ENCODE results near the gene SUGCT.
A peak's percentile ranks its signal among the peaks of the same experiment; 100 is the strongest.
"Not testable (repeated sequence)": the region's sequence is repeated elsewhere in the genome, so short reads cannot be mapped to it uniquely, and the experiment has no call there.

SUGCT gene

GRCh38 chr7:40572810-40573465 is 438.1 kb downstream of the SUGCT start:
- DNase-seq (ENCODE audit: low read depth), result no peak

- DNase-seq (ENCODE audit: low read depth), result no peak
These were observed 444.6 kb downstream of the SUGCT start for GRCh38 chr7:40579401-40579800.

GRCh38 chr7:40580776-40581175 is 446.0 kb downstream of the SUGCT start:
- no peak for DNase-seq (ENCODE audit: low read depth)

- DNase-seq (ENCODE audit: low read depth), result no peak
These were observed 447.7 kb downstream of the SUGCT start for GRCh38 chr7:40582539-40582938.

GRCh38 chr7:40583667-40584444 is 449.1 kb downstream of the SUGCT start:
- no peak for DNase-seq (ENCODE audit: low read depth)

GRCh38 chr7:40584667-40585433 is 450.0 kb downstream of the SUGCT start:
- no peak for DNase-seq (ENCODE audit: low read depth)

GRCh38 chr7:40586197-40586596 is 451.4 kb downstream of the SUGCT start:
- no peak for DNase-seq (ENCODE audit: low read depth)

GRCh38 chr7:40587419-40587818 is 452.6 kb downstream of the SUGCT start:
- DNase-seq (ENCODE audit: low read depth), result no peak

- DNase-seq (ENCODE audit: low read depth), result no peak
These were observed 460.3 kb downstream of the SUGCT start for GRCh38 chr7:40595129-40595528.

GRCh38 chr7:40595832-40596231 is 461.0 kb downstream of the SUGCT start:
- no peak for DNase-seq (ENCODE audit: low read depth)

GRCh38 chr7:40597517-40597916 is 462.7 kb downstream of the SUGCT start:
- DNase-seq (ENCODE audit: low read depth), result no peak

GRCh38 chr7:40598915-40599314 is 464.1 kb downstream of the SUGCT start:
- DNase-seq (ENCODE audit: low read depth), result peak; percentile 15

- no peak for DNase-seq (ENCODE audit: low read depth)
These were observed 465.0 kb downstream of the SUGCT start for GRCh38 chr7:40599836-40600235.

- DNase-seq (ENCODE audit: low read depth), result not testable (repeated sequence)
These were observed 467.5 kb downstream of the SUGCT start for GRCh38 chr7:40602351-40602750.

GRCh38 chr7:40604601-40605438 is 470.0 kb downstream of the SUGCT start:
- no peak for DNase-seq (ENCODE audit: low read depth)

- DNase-seq (ENCODE audit: low read depth), result no peak
These were observed 473.7 kb downstream of the SUGCT start for GRCh38 chr7:40608321-40609075.

- no peak for DNase-seq (ENCODE audit: low read depth)
These were observed 475.7 kb downstream of the SUGCT start for GRCh38 chr7:40610461-40610860.

- no peak for DNase-seq (ENCODE audit: low read depth)
These were observed 476.5 kb downstream of the SUGCT start for GRCh38 chr7:40611095-40611871.

GRCh38 chr7:40612298-40612697 is 477.5 kb downstream of the SUGCT start:
- DNase-seq (ENCODE audit: low read depth), result no peak

- DNase-seq (ENCODE audit: low read depth), result no peak
These were observed 484.8 kb downstream of the SUGCT start for GRCh38 chr7:40619647-40620046.

All from CMK (cell line).